Natural killer cell (primary cell): ENCODE data around the gene NABP1. TPM values are rescaled to one million over a fixed set of nuclear protein-coding genes. Genes with fewer than 3 reads are reported as not detected.

Source experiments
- ATAC-seq, 3 donors: fragments of 150-1000 bp in 2 of 3; fragments of 200-7000 bp in 1 of 3; cut with Tn5 transposase; 1 replicate in 1 of 3; 2 replicates in 2 of 3; pipeline ENCODE4 v1.10.0; 2021; ENCODE audit warnings: mild to moderate bottlenecking in 2 of 3, moderate library complexity in 2 of 3
- DNase-seq, 2 donors: peaks; one replicate each; pipeline versions ENCODE4 v3.0.0 to v3.0.0-alpha.2; 2013 to 2021; ENCODE audit warnings: mixed read lengths in 1 of 2
- H3K27ac ChIP-seq: one replicate; pipeline ENCODE4 v1.5.1; 2013; ENCODE audit warnings: mild to moderate bottlenecking, low read length
- H3K27me3 ChIP-seq: one replicate; pipeline ENCODE4 v1.6.1; 2013; ENCODE audit warnings: low read length; ENCODE audit not compliant: control insufficient read depth, insufficient read depth
- H3K36me3 ChIP-seq: one replicate; pipeline ENCODE4 v1.6.1; 2013; ENCODE audit warnings: low read length; ENCODE audit not compliant: control insufficient read depth, insufficient read depth
- H3K4me1 ChIP-seq: one replicate; pipeline ENCODE4 v1.6.1; 2013; ENCODE audit warnings: low read length; ENCODE audit not compliant: control insufficient read depth, insufficient read depth
- H3K4me3 ChIP-seq: one replicate; pipeline ENCODE4 v1.5.1; 2013; ENCODE audit warnings: low read length
- H3K9me3 ChIP-seq: one replicate; pipeline ENCODE4 v1.6.1; 2013; ENCODE audit warnings: low read length; ENCODE audit not compliant: control insufficient read depth, insufficient read depth
- H3K27ac Mint-ChIP-seq, 2 donors: one replicate each; pipeline ENCODE4 v1.8.0; 2022; ENCODE audit warnings: mild to moderate bottlenecking in 2 of 2, mixed read lengths in 2 of 2, moderate library complexity in 1 of 2
- H3K27me3 Mint-ChIP-seq, 2 donors: one replicate each; pipeline ENCODE4 v1.8.0; 2022; ENCODE audit warnings: low read depth in 2 of 2, mixed read lengths in 2 of 2
- H3K36me3 Mint-ChIP-seq: one replicate; pipeline ENCODE4 v1.8.0; 2022; ENCODE audit warnings: mixed read lengths
- H3K4me1 Mint-ChIP-seq, 2 donors: one replicate each; pipeline ENCODE4 v1.8.0; 2022; ENCODE audit warnings: mixed read lengths in 2 of 2
- H3K4me3 Mint-ChIP-seq: one replicate; pipeline ENCODE4 v1.8.0; 2022; ENCODE audit warnings: mild to moderate bottlenecking, moderate library complexity, mixed read lengths
- H3K9me3 Mint-ChIP-seq, 2 donors: one replicate each; pipeline ENCODE4 v1.8.0; 2022; ENCODE audit warnings: mixed read lengths in 2 of 2
- WGBS: methylation state at CpG from one replicate; pipeline ENCODE4 v1.1.7; 2013; ENCODE audit warnings: missing lambda C conversion rate; ENCODE audit not compliant: insufficient coverage; 5-methylcytosine and 5-hydroxymethylcytosine counted together
- intact Hi-C: fragments of 100-400 bp; cut with micrococcal nuclease; formaldehyde crosslinking; loops from one replicate; pipeline ENCODE4 v1.14.2; 2022
- total RNA-seq, 4 donors: library from RNA; stranded (reverse); fragments of 120-200 nt in 1 of 4; gene quantifications; one replicate each; pipeline versions ENCODE4 v1.2.3 to v1.2.4, GENCODE V29; 2013 to 2022
- TF ChIP-seq, protein P1 (sequence below): fragments of 200-600 bp; IDR thresholded peaks from one replicate; pipeline ENCODE4 v1.8.0; 2022; ENCODE audit warnings: antibody characterized with exemption

The NABP1 gene
- total RNA-seq, 3 donors from 2014 or later (not counting 1 experiment from before 2014, with no cell fraction given), result 44.5 to 52.2 (median 45.7) TPM

DNA sequence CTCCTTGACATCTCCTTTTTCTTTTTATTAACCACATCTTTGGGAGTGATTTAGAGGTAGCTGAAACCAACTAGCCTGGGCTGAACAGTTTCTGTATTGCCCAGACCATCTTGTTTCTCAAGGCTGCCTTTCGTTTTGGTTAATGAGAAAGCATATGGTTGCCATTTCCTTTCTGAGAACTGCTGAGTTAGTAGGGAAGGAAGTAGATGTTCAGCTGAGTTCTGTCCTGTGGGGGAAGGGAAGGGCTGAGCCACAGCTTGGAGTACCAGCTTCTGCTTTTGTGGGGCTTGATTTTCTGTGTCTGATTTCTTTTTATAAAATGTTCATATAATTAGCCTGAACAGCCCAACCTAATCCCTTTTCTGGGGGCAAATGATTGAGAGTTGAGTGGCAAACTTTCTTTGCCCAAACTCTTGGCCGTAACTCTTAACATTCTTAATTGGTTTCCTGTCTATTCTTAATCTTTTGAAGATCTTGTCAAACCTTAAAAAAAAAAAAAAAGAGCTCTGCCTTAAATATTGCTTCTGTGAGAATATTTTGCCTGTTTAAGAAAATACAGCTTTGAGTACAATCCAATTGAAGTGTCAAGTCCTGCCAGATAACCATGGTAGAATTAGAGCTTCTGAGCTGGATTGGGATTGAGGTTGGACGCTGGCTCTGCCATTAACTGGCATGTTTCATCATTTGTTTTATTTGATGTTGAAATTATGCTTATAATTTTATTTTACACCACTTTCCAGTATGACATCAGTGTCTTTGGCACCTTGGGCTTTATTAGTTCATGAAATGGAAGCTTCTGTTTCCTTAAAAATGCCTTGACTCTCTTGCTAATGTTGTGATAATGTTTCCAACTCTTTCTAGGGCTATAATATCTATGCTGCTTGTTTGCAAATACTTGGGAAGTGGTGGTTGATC is 1.9 kb upstream of the NABP1 start:
- peaks cover 28% of the 10 kb centered on the region for H3K4me1 ChIP-seq
- WGBS, result 27% methylated on average over 3 of the region's 3 CpGs
- TF ChIP-seq, protein P1, sequence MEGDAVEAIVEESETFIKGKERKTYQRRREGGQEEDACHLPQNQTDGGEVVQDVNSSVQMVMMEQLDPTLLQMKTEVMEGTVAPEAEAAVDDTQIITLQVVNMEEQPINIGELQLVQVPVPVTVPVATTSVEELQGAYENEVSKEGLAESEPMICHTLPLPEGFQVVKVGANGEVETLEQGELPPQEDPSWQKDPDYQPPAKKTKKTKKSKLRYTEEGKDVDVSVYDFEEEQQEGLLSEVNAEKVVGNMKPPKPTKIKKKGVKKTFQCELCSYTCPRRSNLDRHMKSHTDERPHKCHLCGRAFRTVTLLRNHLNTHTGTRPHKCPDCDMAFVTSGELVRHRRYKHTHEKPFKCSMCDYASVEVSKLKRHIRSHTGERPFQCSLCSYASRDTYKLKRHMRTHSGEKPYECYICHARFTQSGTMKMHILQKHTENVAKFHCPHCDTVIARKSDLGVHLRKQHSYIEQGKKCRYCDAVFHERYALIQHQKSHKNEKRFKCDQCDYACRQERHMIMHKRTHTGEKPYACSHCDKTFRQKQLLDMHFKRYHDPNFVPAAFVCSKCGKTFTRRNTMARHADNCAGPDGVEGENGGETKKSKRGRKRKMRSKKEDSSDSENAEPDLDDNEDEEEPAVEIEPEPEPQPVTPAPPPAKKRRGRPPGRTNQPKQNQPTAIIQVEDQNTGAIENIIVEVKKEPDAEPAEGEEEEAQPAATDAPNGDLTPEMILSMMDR, result no peak
- peak; percentile 12 to 42 (median 17) for ATAC-seq
- H3K4me3 Mint-ChIP-seq, result peak overlapping the region; percentile 98
- H3K4me3 ChIP-seq, result no peak overlapping the region
- intact Hi-C loops, result loop anchor here (2.0 to 5.0 kb wide), 4 partner anchors 15 to 793 kb away; partner anchors contain the start of gene STAT4
- H3K4me1 Mint-ChIP-seq, result peaks cover 53 to 54% of the 10 kb centered on the region in 2 donors
- H3K36me3 Mint-ChIP-seq, result no peaks in the 10 kb centered on the region
- H3K9me3 ChIP-seq, result no peaks in the 10 kb centered on the region
- H3K27ac Mint-ChIP-seq, result peak overlapping the region; percentile 99
- H3K27me3 Mint-ChIP-seq, result no peaks in the 10 kb centered on the region
- peaks cover 1% of the 10 kb centered on the region for H3K36me3 ChIP-seq
- peak; percentile 29 to 88 for DNase-seq
- H3K27ac ChIP-seq, result peak overlapping the region; percentile 93
- no peaks in the 10 kb centered on the region for H3K9me3 Mint-ChIP-seq
- no peaks in the 10 kb centered on the region for H3K27me3 ChIP-seq

GRCh38 chr2:191676790-191677645 is 918 bp upstream of the NABP1 start:
- Mint-ChIP-seq H3K4me1 (peaks cover 54 to 56% of the 10 kb centered on the region in 2 donors), H3K9me3 (no peaks in the 10 kb centered on the region), H3K27ac (peak overlapping the region; percentile 99), H3K4me3 (peak overlapping the region; percentile 98), H3K27me3 (no peaks in the 10 kb centered on the region), H3K36me3 (no peaks in the 10 kb centered on the region)
- 20% methylated on average over 6 of the region's 8 CpGs for WGBS
- ATAC-seq, result peak in 2 of 3 donors; percentile 19 to 21
- H3K27me3 ChIP-seq, result no peaks in the 10 kb centered on the region
- peak overlapping the region; percentile 93 for H3K27ac ChIP-seq
- intact Hi-C loops, result loop anchor here (1.0 to 5.0 kb wide), 5 partner anchors 16 to 794 kb away; partner anchors contain the start of genes STAT1 and STAT4
- peak in 1 of 2 donors; percentile 74 for DNase-seq
- peaks cover 29% of the 10 kb centered on the region for H3K4me1 ChIP-seq
- TF ChIP-seq, protein P1, result no peak
- H3K4me3 ChIP-seq, result peak overlapping the region; percentile 63
- H3K9me3 ChIP-seq, result no peaks in the 10 kb centered on the region
- peaks cover 11% of the 10 kb centered on the region for H3K36me3 ChIP-seq

DNA sequence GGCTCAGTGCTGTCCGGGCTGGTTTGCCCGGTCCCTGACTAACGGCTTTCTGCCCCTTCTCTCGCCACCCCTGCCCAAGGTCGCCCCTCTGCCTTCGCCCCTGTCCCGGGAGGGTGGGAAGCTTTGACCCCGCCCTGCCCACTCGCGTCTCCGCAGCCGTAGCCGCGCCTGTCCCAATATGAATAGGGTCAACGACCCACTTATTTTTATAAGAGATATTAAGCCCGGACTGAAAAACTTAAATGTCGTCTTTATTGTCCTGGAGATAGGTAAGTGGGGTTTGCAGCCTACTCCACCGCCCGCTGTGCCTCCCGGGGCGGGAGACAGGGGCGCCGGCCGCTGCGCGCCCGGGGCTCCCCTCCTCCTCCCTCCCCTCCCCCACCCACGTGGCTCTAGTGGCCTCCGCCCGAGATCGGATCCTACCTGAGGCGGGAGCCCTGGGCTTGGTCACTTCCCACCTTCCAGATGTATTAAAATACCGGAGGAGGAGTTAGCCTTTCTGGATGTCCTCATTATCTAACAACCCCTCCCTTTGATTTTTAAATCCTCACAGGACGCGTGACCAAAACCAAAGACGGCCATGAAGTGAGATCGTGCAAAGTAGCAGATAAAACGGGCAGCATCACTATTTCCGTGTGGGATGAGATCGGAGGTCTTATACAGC is 633 bp downstream of the NABP1 start:
- ATAC-seq (peak in 2 of 3 donors; percentile 4), DNase-seq (peak; percentile 22 to 71)
- Mint-ChIP-seq H3K27ac (peak overlapping the region; percentile 99), H3K36me3 (peaks cover 8% of the 10 kb centered on the region), H3K4me1 (peaks cover 65 to 66% of the 10 kb centered on the region in 2 donors), H3K27me3 (no peaks in the 10 kb centered on the region), H3K9me3 (no peaks in the 10 kb centered on the region), H3K4me3 (peak overlapping the region; percentile 98)
- Histone ChIP-seq H3K27me3 (no peaks in the 10 kb centered on the region), H3K36me3 (peaks cover 26% of the 10 kb centered on the region), H3K27ac (peak overlapping the region; percentile 85), H3K4me1 (peaks cover 35% of the 10 kb centered on the region), H3K4me3 (peak overlapping the region; percentile 62), H3K9me3 (no peaks in the 10 kb centered on the region)
- intact Hi-C loops, result loop anchor here (2.0 to 5.0 kb wide), 3 partner anchors 62 to 526 kb away; partner anchors contain the start of gene STAT4
- WGBS, result 2% methylated on average over 37 of the region's 40 CpGs
- TF ChIP-seq, protein P1, result no peak
